Measurements from ENCODE around the gene CDC34.

The CDC34 gene

DNA sequence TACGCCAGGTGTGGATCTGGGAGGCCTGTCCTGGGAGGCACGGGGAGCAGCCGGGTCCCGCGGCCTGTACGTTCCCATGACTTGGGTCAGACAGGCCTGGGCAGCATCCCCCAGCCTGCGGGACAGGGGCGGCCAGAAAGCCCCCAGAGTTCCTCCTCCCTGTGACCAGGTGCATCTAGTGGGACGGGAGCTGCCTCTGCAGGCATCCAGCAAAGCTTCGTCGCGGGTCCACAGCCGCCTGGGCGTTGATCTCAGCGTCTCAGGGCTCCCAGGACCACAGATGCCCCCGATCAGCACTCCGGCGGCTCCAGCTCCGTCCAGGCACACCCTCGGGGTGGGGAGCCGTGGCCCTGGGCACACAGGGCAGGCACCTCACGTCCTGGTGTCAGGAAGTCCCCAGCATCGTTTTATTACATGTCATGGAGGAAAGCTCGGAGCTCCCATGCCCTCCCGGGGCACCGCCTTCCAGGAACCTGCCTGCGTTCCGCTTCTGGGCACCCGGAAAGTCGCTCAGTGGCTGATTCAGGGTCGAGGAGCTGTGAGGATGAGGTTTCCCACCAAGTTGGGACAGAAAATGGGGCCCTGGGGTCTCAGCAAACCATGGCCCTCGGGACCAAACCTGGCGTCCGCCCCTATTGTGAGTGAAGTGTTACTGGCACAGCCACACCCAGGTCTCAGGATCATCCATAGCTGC is 10.8 kb downstream of the CDC34 start:
- DNase-seq (ENCODE audit: low spot score), result no peak

DNA sequence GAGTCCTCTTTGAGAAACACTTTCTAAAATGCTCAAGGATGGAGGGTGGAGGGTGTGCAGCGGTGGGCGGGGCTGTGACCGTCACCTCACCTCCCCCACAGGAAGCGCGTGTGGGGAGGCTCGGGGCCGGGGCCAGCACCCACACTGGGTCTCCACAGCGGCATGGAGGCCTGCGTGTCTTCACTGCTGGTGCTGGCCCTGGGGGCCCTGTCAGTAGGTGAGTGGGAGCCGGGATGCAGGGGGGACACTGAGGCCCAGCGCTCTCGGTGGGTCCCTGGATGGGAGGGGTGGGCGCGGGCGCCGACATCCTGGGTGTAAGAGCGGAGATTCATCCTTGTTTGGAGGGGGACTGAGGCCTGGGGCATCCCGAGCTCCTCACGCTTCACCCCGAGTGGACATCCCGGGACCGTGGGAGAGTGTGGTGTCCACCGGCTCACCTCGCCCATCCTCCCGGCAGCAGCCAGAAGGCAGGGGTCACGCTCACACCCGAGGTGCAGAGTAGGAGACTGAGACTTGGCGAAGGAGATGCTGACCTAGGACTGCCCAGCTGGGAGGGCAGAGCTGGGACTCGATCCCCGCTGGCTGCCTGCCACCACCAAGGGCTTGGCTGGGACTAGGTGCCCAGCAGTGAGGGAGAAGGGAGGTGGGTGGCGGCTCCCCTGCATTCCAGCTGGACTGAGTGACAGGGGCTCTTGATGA is 12.5 kb downstream of the CDC34 start, which contains the start of gene GZMM:
TSS of gene GZMM (plus strand) at position 144 of the 699 bp plus-strand sequence. CDS start at position 163, 19 bp downstream.
- DNase-seq (ENCODE audit: low spot score), result no peak

DNA sequence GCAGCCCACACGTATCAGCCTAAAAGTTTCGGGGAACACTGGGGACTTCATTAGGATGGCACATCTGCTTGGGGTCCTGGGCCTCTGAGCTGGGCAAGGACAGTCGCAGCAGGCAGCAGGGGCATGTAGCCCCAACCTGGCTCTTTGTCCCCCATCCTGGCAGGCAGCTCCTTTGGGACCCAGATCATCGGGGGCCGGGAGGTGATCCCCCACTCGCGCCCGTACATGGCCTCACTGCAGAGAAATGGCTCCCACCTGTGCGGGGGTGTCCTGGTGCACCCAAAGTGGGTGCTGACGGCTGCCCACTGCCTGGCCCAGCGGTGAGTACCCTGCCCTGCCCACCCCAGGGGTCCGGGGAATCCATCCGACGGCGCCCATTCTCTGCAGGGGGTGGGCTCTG is 15.6 kb downstream of the CDC34 start:
- DNase-seq (ENCODE audit: low spot score), result no peak

GRCh38 chr19:547836-548720 is 16.5 kb downstream of the CDC34 start:
- DNase-seq (ENCODE audit: low spot score), result no peak

DNA sequence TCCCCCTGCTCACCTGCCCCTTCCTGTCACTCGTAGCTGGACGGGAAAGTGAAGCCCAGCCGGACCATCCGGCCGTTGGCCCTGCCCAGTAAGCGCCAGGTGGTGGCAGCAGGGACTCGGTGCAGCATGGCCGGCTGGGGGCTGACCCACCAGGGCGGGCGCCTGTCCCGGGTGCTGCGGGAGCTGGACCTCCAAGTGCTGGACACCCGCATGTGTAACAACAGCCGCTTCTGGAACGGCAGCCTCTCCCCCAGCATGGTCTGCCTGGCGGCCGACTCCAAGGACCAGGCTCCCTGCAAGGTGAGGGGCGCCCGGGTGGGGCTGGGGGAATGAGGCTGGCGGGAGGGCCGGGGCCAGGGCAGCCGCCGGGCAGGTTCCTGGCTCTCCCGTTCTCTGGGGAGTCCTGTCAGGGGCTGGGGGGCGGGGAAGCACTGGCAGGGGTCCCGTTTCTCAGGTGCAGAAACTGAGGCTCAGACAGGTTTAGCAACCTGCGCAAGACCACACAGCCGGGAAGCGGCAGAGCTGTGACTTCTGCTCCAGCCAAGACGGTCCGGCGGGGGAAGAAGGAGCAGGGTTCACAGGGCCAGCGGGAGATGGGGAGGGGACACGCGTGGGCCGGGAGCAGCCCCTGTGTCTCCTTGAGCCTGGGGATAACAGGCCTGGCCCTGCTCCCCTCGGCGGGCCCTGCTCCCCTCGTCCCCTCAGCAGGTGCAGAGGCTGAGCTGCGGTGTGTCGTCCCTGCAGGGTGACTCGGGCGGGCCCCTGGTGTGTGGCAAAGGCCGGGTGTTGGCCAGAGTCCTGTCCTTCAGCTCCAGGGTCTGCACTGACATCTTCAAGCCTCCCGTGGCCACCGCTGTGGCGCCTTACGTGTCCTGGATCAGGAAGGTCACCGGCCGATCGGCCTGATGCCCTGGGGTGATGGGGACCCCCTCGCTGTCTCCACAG is 17.6 kb downstream of the CDC34 start:
- DNase-seq (ENCODE audit: low spot score), result no peak

GRCh38 chr19:554817-555216 is 23.3 kb downstream of the CDC34 start:
- no peak for DNase-seq (ENCODE audit: low spot score)

GRCh38 chr19:555474-555808 is 23.9 kb downstream of the CDC34 start:
- DNase-seq (ENCODE audit: low spot score), result no peak

DNA sequence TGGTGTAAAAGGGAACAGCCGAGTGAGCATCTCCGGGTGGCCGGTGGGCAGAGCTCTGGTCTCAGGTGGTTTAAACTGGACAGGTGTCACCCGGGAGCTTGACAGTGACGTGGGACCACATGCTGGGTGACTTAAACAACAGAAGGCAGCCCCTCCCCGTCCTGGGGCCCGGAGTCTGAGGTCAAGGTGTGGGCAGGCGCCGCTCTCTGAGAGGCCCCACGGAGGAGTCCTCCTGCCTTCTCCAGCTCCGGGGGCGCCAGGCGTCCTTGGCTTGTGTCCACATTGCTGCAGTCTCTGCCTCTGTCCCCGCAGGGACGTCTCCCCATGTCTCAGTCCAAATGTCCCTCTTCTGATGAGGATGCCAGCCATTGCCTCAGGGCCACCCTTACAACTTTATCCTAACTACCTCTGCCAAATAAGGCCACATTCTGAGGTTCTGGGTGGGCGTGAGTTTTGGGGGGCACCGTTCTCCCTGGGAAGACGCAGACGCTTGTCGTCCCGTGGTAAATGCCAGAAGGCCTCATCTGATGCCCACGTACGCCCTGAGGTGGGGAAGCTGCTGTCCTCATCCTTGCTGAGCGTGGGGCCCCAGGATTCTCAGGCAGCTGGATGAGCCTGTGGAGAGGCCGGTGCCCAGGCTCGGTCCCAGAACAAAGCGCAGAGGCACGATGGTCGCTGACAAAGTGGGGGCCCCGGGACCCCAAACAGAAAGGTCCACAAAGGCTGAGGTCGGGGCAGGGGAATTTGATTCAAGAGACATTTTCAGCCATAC is 25.2 kb downstream of the CDC34 start:
- DNase-seq (ENCODE audit: low spot score), result no peak

DNA sequence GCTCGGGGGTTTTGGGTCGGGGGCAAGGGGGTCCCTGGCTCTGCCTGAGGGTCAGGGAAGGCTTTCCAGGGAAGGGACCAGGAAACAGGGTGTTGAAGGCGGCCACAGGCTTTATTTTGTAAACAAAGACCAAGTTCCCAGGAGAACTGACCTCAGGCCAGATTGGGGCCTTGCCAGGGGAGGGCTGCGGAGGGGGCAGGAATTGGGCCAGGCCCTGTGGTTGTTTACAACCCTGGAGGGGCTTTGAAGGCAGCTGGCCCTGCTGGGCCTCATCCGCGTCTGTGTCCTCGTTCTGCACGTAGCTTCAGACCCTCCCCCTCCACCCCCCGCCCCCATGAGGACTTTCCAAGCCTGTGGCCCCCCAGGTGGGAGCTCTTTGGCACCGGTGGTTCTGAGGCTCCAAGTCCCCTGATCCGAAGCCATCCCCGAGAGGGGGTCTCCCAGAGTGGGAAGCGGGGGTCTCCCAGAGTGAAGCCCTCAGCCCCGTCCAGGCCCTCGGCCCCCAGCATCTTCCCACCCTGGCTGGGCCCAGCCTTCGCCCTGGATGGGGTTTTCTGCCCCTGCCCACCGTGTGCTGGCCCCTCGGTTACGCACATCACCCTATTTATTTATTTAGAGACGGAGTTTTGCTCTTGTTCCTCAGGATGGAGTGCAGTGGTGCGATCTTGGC is 27.3 kb downstream of the CDC34 start:
- DNase-seq (ENCODE audit: low spot score), result no peak

DNA sequence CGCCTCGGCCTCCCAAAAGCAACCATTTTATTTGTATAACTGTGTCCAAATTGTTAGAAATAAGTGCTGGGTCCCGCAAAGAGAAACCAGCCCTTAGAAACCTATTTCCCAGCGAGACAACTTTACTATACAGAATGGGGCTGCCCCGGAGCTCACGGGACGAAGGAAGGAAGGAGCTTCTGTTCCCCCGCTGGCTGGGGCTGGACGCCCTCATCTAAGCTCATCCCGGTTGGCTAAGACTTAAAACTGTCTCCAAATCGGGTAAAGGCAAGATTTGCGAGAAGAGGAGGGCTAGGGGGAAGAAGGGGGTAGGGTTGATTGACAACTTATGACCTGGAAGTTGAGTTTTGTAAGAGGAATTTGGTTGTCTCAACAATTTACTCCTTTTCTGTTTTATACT is 28.6 kb downstream of the CDC34 start:
- DNase-seq (ENCODE audit: low spot score), result no peak

DNA sequence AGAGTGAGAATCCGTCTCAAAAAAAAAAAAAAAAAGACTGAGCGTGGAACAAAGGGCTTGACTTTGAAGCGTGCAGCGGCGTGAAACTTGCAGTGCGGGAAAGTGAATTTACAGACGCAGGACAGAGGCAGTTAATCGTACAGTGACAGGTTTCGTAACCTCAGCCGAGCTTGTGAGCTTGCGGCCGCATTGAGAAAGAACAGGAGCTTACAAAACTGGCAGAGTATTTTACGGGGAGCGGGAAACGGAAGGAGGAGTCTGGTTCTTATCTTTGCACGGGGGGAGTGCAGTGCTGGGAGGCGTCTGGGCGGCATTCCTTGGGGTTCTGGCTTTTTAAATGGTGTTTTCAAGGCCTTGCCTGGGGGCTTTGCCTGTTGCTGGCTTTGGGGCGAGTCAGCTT is 34.8 kb downstream of the CDC34 start:
- DNase-seq (ENCODE audit: low spot score), result no peak

GRCh38 chr19:566844-567243 is 35.3 kb downstream of the CDC34 start:
- no peak for DNase-seq (ENCODE audit: low spot score)

GRCh38 chr19:567296-567900 is 35.8 kb downstream of the CDC34 start:
- no peak for DNase-seq (ENCODE audit: low spot score)

DNA sequence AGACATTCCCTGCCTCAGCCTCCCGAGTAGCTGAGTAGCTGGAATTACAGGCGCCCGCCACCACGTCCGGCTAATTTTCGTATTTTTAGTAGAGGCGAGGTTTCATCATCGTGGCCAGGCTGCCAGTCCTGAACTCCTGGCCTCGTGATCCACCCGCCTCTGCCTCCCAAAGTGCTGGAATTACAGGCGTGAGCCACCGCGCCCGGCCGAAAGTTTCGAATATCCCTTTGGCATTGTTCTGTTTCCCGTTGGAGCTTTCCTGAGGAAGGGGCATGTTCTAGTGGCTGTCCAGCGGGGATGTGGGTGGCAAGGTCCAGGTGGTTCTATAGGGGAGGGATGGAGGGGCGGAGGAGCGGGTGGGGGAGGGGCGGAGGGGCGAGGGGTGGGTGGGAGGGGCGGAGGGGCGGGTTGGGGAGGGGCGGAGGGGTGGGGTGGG is 38.7 kb downstream of the CDC34 start:
- DNase-seq (ENCODE audit: low spot score), result no peak

GRCh38 chr19:570937-571565 is 39.5 kb downstream of the CDC34 start:
- DNase-seq (ENCODE audit: low spot score), result no peak

- DNase-seq (ENCODE audit: low spot score), result no peak
These were observed 40.0 kb downstream of the CDC34 start for GRCh38 chr19:571566-571974.

- peak; percentile 100 for DNase-seq (ENCODE audit: low spot score)
These were observed 40.7 kb downstream of the CDC34 start, which contains the start of gene BSG for GRCh38 chr19:572140-572742. BSG (plus strand) TSS chr19:572596; CDS start chr19:572635, 39 bp downstream.

GRCh38 chr19:572743-573518 is 41.4 kb downstream of the CDC34 start:
- peak; percentile 78 for DNase-seq (ENCODE audit: low spot score)

Measured in AG20443 (cell line).